Ascending aorta (tissue), 2 donors: ENCODE results near the gene COL19A1. TPM values are rescaled to one million over a fixed set of nuclear protein-coding genes. Genes with fewer than 3 reads are reported as not detected.

ENCODE experiments used
- DNase-seq, 2 donors: peaks; one replicate each; pipeline ENCODE4 v3.0.0-alpha.2; 2019; ENCODE audit warnings: low spot score in 2 of 2
- H3K27ac ChIP-seq, 2 donors: fragments of 200-600 bp; sonication (generic); one replicate each; pipeline ENCODE4 v1.5.1; 2016 to 2017; ENCODE audit warnings: mild to moderate bottlenecking in 1 of 2
- H3K27me3 ChIP-seq: fragments of 200-600 bp; sonication (generic); one replicate; pipeline ENCODE4 v1.5.1; 2017
- H3K36me3 ChIP-seq, 2 donors: fragments of 200-600 bp; sonication (generic); one replicate each; pipeline ENCODE4 v1.5.1; 2016
- H3K4me1 ChIP-seq, 2 donors: fragments of 200-600 bp; sonication (generic); one replicate each; pipeline ENCODE4 v1.5.1; 2016 to 2017; ENCODE audit warnings: mild to moderate bottlenecking in 1 of 2
- H3K4me3 ChIP-seq, 2 donors: fragments of 200-600 bp; sonication (generic); one replicate each; pipeline ENCODE4 v1.5.1; 2016 to 2017; ENCODE audit warnings: mild to moderate bottlenecking in 1 of 2
- H3K9me3 ChIP-seq, 2 donors: fragments of 200-600 bp; sonication (generic); one replicate each; pipeline ENCODE4 v1.5.1; 2016
- intact Hi-C: fragments of 100-400 bp; cut with DNase I; formaldehyde crosslinking; loops from one replicate; pipeline ENCODE4 v1.15.1; 2023
- total RNA-seq: library from RNA; depleted of rRNA; stranded (reverse); fragments of >200 nt; gene quantifications from one replicate; pipeline ENCODE4 v1.1.0, GENCODE V29; 2016
- TF ChIP-seq, protein P1 (sequence below), 3 experiments: fragments of 200-600 bp in 2 of 3; fragments of 450-650 bp in 1 of 3; sonication (generic) in 2 of 3; IDR thresholded peaks; one replicate each; pipeline ENCODE4 v1.5.1; 2016 to 2019; ENCODE audit warnings: antibody characterized with exemption in 3 of 3, mild to moderate bottlenecking in 1 of 3, moderate library complexity in 1 of 3

COL19A1 gene
- total RNA-seq, 1 donor from 2014 or later = not detected

- H3K9me3 ChIP-seq = no peaks in the 10 kb centered on the region
- intact Hi-C loops = no loop called here
- no peak for DNase-seq
- H3K27me3 ChIP-seq = no peaks in the 10 kb centered on the region
- H3K27ac ChIP-seq = no peak overlapping the region
- no peaks in the 10 kb centered on the region for H3K4me1 ChIP-seq
- TF ChIP-seq, protein P1, sequence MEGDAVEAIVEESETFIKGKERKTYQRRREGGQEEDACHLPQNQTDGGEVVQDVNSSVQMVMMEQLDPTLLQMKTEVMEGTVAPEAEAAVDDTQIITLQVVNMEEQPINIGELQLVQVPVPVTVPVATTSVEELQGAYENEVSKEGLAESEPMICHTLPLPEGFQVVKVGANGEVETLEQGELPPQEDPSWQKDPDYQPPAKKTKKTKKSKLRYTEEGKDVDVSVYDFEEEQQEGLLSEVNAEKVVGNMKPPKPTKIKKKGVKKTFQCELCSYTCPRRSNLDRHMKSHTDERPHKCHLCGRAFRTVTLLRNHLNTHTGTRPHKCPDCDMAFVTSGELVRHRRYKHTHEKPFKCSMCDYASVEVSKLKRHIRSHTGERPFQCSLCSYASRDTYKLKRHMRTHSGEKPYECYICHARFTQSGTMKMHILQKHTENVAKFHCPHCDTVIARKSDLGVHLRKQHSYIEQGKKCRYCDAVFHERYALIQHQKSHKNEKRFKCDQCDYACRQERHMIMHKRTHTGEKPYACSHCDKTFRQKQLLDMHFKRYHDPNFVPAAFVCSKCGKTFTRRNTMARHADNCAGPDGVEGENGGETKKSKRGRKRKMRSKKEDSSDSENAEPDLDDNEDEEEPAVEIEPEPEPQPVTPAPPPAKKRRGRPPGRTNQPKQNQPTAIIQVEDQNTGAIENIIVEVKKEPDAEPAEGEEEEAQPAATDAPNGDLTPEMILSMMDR (IDR thresholded peaks at IDR 0.05) = no peak
- no peaks in the 10 kb centered on the region for H3K36me3 ChIP-seq
- no peak overlapping the region for H3K4me3 ChIP-seq
Measured at GRCh38 chr6:70175770-70176169, 309.4 kb downstream of the COL19A1 start.

GRCh38 chr6:70176842-70177550 is 310.6 kb downstream of the COL19A1 start:
- TF ChIP-seq, protein P1 (IDR thresholded peaks at IDR 0.05) = no peak
- intact Hi-C loops = no loop called here
- Histone ChIP-seq H3K27me3 (no peaks in the 10 kb centered on the region), H3K36me3 (no peaks in the 10 kb centered on the region), H3K27ac (no peak overlapping the region), H3K9me3 (no peaks in the 10 kb centered on the region), H3K4me3 (no peak overlapping the region), H3K4me1 (no peaks in the 10 kb centered on the region)
- no peak for DNase-seq

DNA sequence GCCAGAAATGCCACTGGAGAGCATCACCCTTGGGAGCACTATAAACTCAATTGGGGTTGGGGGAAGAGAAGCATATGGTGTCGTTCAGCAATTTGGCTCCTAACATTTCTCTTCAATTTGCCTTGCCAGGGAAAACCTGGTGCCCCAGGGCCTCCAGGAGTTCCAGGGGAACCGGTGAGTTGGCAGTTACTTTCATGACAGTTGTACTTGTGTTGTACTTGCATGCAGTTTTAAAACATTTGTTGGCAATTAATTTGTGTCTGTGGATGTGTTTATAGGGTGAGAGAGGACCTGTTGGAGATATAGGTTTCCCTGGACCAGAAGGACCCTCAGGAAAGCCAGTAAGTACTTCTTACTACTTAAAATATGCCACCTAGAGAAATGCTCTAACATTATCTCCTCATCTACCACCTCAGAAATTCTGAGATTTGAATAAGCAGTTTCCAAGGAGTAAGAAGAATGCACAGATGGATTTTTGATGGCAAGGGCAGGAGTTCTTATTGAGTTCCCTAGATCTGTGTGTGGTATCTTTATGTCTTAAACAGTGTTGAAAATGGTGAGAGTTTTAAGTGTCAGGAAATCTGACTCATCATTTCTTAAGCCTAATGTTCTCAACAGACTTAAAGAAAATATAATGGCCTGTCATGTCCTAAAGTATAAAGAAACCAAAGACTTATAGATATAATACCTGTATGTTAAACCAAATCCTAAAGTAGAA is 314.0 kb downstream of the COL19A1 start:
- H3K36me3 ChIP-seq = no peaks in the 10 kb centered on the region
- H3K4me3 ChIP-seq = no peak overlapping the region
- TF ChIP-seq, protein P1 (IDR thresholded peaks at IDR 0.05) = no peak
- no peaks in the 10 kb centered on the region for H3K27me3 ChIP-seq
- H3K27ac ChIP-seq = no peak overlapping the region
- intact Hi-C loops = no loop called here
- no peaks in the 10 kb centered on the region for H3K4me1 ChIP-seq
- H3K9me3 ChIP-seq = no peaks in the 10 kb centered on the region
- DNase-seq = no peak

DNA sequence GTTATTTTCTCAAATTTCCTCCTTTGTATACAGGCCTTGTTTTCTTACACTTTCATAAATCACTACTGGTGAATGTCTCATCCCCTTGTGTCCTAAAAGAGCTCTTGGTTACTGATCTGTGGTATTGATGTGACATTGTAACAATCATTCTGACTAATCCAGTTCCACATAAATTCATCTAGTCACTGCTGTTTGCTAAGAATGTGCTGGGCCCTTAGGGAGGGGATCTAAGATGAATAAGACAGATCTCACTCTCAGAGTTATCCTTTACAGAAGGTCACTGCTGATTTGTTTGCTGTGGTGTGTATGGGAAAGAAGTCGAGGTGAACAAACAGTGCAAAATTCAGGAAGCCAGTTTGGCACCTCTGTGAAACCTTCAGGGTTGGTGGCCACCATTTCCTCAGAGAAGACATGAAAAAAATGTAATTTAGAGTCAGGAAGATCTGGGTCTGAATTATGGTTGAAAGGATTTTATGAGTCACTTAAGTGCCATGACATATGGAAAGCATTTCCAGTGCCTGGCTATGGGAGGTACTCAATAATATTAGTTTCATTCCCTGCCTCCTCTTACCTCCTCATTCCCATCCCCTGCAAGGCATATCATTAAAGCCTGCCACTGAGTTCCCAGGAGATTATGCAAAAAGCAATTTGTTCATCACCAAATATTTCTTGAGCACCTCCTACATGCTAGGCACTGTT is 314.7 kb downstream of the COL19A1 start:
- H3K27ac ChIP-seq = no peak overlapping the region
- TF ChIP-seq, protein P1 (IDR thresholded peaks at IDR 0.05) = no peak
- H3K4me3 ChIP-seq = no peak overlapping the region
- H3K27me3 ChIP-seq = no peaks in the 10 kb centered on the region
- no peak for DNase-seq
- intact Hi-C loops = no loop called here
- no peaks in the 10 kb centered on the region for H3K36me3 ChIP-seq
- no peaks in the 10 kb centered on the region for H3K9me3 ChIP-seq
- H3K4me1 ChIP-seq = no peaks in the 10 kb centered on the region

GRCh38 chr6:70183538-70183937 is 317.2 kb downstream of the COL19A1 start:
- Histone ChIP-seq H3K9me3 (no peaks in the 10 kb centered on the region), H3K27me3 (no peaks in the 10 kb centered on the region), H3K36me3 (no peaks in the 10 kb centered on the region), H3K4me1 (no peaks in the 10 kb centered on the region), H3K4me3 (no peak overlapping the region), H3K27ac (no peak overlapping the region)
- intact Hi-C loops = no loop called here
- no peak for DNase-seq
- TF ChIP-seq, protein P1 (IDR thresholded peaks at IDR 0.05) = no peak
